OCI-LY7 (cell line): ENCODE measurements around the gene RCVRN.

Source experiments
- CTCF ChIP-seq: fragments of 200-600 bp; sonication (generic); conservative IDR thresholded peaks from 2 replicates; pipeline ENCODE4 v1.5.1; 2014; ENCODE audit warnings: mild to moderate bottlenecking, antibody characterized with exemption, low read length, moderate library complexity, mixed read lengths
- EZH2phosphoT487 ChIP-seq: fragments of 200-600 bp; sonication (generic); IDR thresholded peaks from 2 replicates; pipeline ENCODE4 v1.6.1; 2018; ENCODE audit warnings: low read depth, borderline replicate concordance, mild to moderate bottlenecking, mixed run types, antibody characterized with exemption, low read length, moderate library complexity, mixed read lengths

GRCh38 chr17:9948928-9949327 lies 43.9 kb upstream of the RCVRN start:
- no peak for TF ChIP-seq CTCF
- no peak for TF ChIP-seq EZH2phosphoT487
